Suprapubic skin (tissue), 4 donors: Measurements from ENCODE around the gene TMEM72. TPM values are rescaled to one million over a fixed set of nuclear protein-coding genes. Genes with fewer than 3 reads are reported as not detected.
A peak's percentile ranks its signal among the peaks of the same experiment; 100 is the strongest.

Experiments
- DNase-seq, 2 donors: peaks; one replicate each; pipeline ENCODE4 v3.0.0-alpha.2; 2019; ENCODE audit warnings: low spot score in 2 of 2
- H3K27ac ChIP-seq: fragments of 200-600 bp; sonication (generic); one replicate; pipeline ENCODE4 v1.5.1; 2019
- H3K27me3 ChIP-seq: fragments of 200-600 bp; sonication (generic); one replicate; pipeline ENCODE4 v1.5.1; 2019
- H3K36me3 ChIP-seq: fragments of 200-600 bp; sonication (generic); one replicate; pipeline ENCODE4 v1.5.1; 2019
- H3K4me1 ChIP-seq: fragments of 200-600 bp; sonication (generic); one replicate; pipeline ENCODE4 v1.5.1; 2019
- H3K4me3 ChIP-seq: fragments of 200-600 bp; sonication (generic); one replicate; pipeline ENCODE4 v1.5.1; 2019; ENCODE audit warnings: mild to moderate bottlenecking
- H3K9me3 ChIP-seq: fragments of 200-600 bp; sonication (generic); one replicate; pipeline ENCODE4 v1.5.1; 2019
- CTCF ChIP-seq, 2 donors: fragments of 200-600 bp in 1 of 2; fragments of 450-650 bp in 1 of 2; sonication (generic) in 1 of 2; IDR thresholded peaks; one replicate each; pipeline ENCODE4 v1.5.1; 2016 to 2019; ENCODE audit warnings: antibody characterized with exemption in 2 of 2, mild to moderate bottlenecking in 1 of 2, moderate library complexity in 1 of 2
- EP300 ChIP-seq: sonication (generic); formaldehyde crosslinking; IDR thresholded peaks from one replicate; pipeline ENCODE4 v1.6.1; 2017; ENCODE audit warnings: antibody characterized with exemption
- POLR2A ChIP-seq, 2 donors: fragments of 450-650 bp; IDR thresholded peaks; one replicate each; pipeline ENCODE4 v1.6.1; 2017; ENCODE audit warnings: antibody characterized with exemption in 2 of 2, mild to moderate bottlenecking in 2 of 2, moderate library complexity in 2 of 2
- POLR2AphosphoS5 ChIP-seq, 3 donors: sonication (generic); formaldehyde crosslinking; IDR thresholded peaks; one replicate each; pipeline ENCODE4 v1.6.1; 2017; ENCODE audit warnings: antibody characterized with exemption in 3 of 3
- WGBS: methylation state at CpG from one replicate; pipeline ENCODE4 v1.1.5; 2018; 5-methylcytosine and 5-hydroxymethylcytosine counted together
- total RNA-seq, 4 donors: library from RNA; depleted of rRNA; stranded (reverse); fragments of >200 nt; gene quantifications; one replicate each; pipeline ENCODE4 v1.1.0, GENCODE V29; 2016

Gene TMEM72
- total RNA-seq, 4 donors from 2014 or later: not detected

DNA sequence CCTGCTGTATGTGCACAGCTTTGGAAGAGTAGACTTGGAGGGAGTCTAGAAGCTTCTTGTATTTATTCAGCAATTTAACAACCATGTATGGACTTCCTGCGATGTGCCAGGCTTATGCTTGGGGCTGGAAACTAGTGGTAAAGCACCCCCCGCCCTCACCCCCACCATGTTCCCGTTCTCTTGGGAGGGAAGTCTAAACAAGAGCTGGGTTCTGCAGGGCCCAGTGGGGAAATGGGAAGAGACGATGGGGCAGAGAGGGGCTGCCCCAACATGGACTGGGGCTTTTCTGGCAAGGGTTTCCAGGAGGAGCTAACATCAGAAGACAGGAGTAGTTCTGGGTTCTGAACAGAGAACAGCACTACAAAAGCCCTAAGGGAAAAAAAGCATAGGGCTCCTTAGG lies 56.5 kb downstream of the TMEM72 start:
- H3K27me3 ChIP-seq: no peaks in the 10 kb centered on the region
- H3K36me3 ChIP-seq: peaks cover 12% of the 10 kb centered on the region
- no peaks in the 10 kb centered on the region for H3K9me3 ChIP-seq
- 83% methylated on average over 4 of the region's 4 CpGs for WGBS
- H3K4me3 ChIP-seq: no peak overlapping the region
- H3K27ac ChIP-seq: peak overlapping the region; percentile 46
- DNase-seq: peak; percentile 61 to 65
- TF ChIP-seq POLR2A (IDR thresholded peaks at IDR 0.05): no peak
- TF ChIP-seq CTCF (IDR thresholded peaks at IDR 0.05): no peak
- no peak for TF ChIP-seq EP300
- no peak for TF ChIP-seq POLR2AphosphoS5 (IDR thresholded peaks at IDR 0.05)
- peaks cover 61% of the 10 kb centered on the region for H3K4me1 ChIP-seq

- peak; percentile 78 to 82 for DNase-seq
- peaks cover 12% of the 10 kb centered on the region for H3K36me3 ChIP-seq
- no peaks in the 10 kb centered on the region for H3K9me3 ChIP-seq
- H3K4me3 ChIP-seq: no peak overlapping the region
- H3K27ac ChIP-seq: peak overlapping the region; percentile 46
- TF ChIP-seq POLR2AphosphoS5 (IDR thresholded peaks at IDR 0.05) (no peak), EP300 (no peak), POLR2A (IDR thresholded peaks at IDR 0.05) (no peak), CTCF (IDR thresholded peaks at IDR 0.05) (no peak)
- H3K27me3 ChIP-seq: no peaks in the 10 kb centered on the region
- H3K4me1 ChIP-seq: peaks cover 57% of the 10 kb centered on the region
- 31% methylated on average over 2 of the region's 3 CpGs for WGBS
Measured at GRCh38 chr10:44968091-44968490, 57.0 kb downstream of the TMEM72 start.

- Histone ChIP-seq H3K27me3 (no peaks in the 10 kb centered on the region), H3K4me3 (no peak overlapping the region), H3K9me3 (no peaks in the 10 kb centered on the region), H3K4me1 (peaks cover 57% of the 10 kb centered on the region), H3K27ac (peak overlapping the region; percentile 14), H3K36me3 (peaks cover 12% of the 10 kb centered on the region)
- WGBS: 74% methylated on average over 10 of the region's 11 CpGs
- TF ChIP-seq POLR2A (IDR thresholded peaks at IDR 0.05): no peak
- no peak for TF ChIP-seq EP300
- TF ChIP-seq CTCF (IDR thresholded peaks at IDR 0.05): no peak
- TF ChIP-seq POLR2AphosphoS5 (IDR thresholded peaks at IDR 0.05): no peak
- DNase-seq: peak; percentile 52 to 68
Measured at GRCh38 chr10:44968500-44969400, 57.6 kb downstream of the TMEM72 start.

- Histone ChIP-seq H3K9me3 (no peaks in the 10 kb centered on the region), H3K27ac (no peak overlapping the region), H3K36me3 (peaks cover 12% of the 10 kb centered on the region), H3K27me3 (no peaks in the 10 kb centered on the region), H3K4me3 (no peak overlapping the region), H3K4me1 (peaks cover 57% of the 10 kb centered on the region)
- DNase-seq: peak in 1 of 2 donors; percentile 55
- WGBS: 100% methylated on average over 6 of the region's 9 CpGs
- TF ChIP-seq POLR2A (IDR thresholded peaks at IDR 0.05) (no peak), POLR2AphosphoS5 (IDR thresholded peaks at IDR 0.05) (no peak), EP300 (no peak), CTCF (IDR thresholded peaks at IDR 0.05) (no peak)
Measured at GRCh38 chr10:44969854-44970253, 58.7 kb downstream of the TMEM72 start.

DNA sequence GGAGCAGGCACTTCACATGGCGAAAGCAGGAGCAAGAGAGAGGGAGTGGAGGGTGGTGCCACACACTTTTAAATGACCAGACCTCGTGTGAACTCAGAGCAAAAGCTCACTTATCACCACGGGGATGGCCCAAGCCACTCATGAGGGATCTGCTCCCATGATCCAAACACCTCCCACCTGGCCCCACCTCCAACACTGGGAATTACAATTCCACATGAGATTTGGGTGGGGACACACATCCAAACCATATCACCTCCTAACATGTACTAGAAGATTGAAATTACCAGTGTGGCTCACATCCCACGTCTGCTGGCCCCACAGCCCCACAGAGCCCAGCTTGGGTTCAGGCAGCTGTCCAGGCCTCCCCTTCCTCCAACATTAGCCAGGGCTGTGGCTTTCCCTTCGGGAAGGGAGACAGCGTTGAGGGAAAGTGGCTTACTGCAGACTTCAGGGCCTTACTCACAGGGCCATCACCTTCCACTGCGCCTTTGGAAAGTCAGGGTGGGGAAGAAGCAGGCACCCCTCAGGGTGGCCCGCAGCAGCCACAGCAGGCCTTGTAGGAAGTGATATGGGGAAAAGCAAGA lies 59.8 kb downstream of the TMEM72 start:
- Histone ChIP-seq H3K36me3 (peaks cover 12% of the 10 kb centered on the region), H3K27me3 (no peaks in the 10 kb centered on the region), H3K4me3 (no peak overlapping the region), H3K9me3 (no peaks in the 10 kb centered on the region), H3K4me1 (peaks cover 57% of the 10 kb centered on the region), H3K27ac (no peak overlapping the region)
- peak in 1 of 2 donors; percentile 48 for DNase-seq
- TF ChIP-seq POLR2AphosphoS5 (IDR thresholded peaks at IDR 0.05): no peak
- WGBS: 90% methylated on average over 6 of the region's 8 CpGs
